ENCODE measurements around the gene DKKL1. TPM values are rescaled to one million over a fixed set of nuclear protein-coding genes. Genes with fewer than 3 reads are reported as not detected.

Gene DKKL1
- polyA plus RNA-seq, 1 donor (not counting 4 experiments of a cell fraction or from before 2014, with no cell fraction given): not detected

DNA sequence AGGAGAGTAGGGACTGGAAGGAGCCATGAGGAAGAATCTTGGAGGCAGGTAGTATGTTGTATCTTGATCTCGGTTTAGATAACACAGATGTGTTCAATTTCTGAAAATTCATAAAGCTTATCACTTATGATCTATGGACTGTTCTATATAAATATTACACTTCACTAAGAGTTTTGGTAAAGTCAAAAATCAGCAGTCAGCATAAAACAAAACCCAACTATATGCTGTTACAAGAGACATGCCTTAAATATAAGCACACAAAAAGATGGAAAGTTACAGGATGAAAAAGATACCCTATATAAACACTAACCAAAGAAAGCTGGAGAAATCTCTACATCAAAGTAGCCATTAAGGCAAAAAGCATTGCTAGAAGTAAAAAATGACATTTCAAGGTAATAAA lies 19.9 kb downstream of the DKKL1 start:
- Histone ChIP-seq H4K20me1 (ENCODE audit: control insufficient read depth, extremely low read depth, insufficient read depth, low read length) (no peaks in the 10 kb centered on the region), H3K9me1 (ENCODE audit: control insufficient read depth, extremely low read depth, insufficient read depth, low read length) (no peaks in the 10 kb centered on the region), H2AFZ (ENCODE audit: control insufficient read depth, low read length) (no peak overlapping the region), H3K9ac (ENCODE audit: control insufficient read depth, extremely low read depth, insufficient read depth, low read length) (no peak overlapping the region), H3K79me2 (ENCODE audit: control insufficient read depth, insufficient read depth, low read length) (no peaks in the 10 kb centered on the region), H3K9me3 (ENCODE audit: control insufficient read depth, low read depth, low read length) (no peaks in the 10 kb centered on the region), H3K36me3 (ENCODE audit: control insufficient read depth in 2 of 2, extremely low read depth in 1 of 2, insufficient read depth in 2 of 2, low read length in 2 of 2) (no peaks in the 10 kb centered on the region), H3K4me2 (ENCODE audit: control insufficient read depth, extremely low read depth, insufficient read depth, low read depth, low read length) (no peak overlapping the region), H3K27me3 (ENCODE audit: control insufficient read depth, extremely low read depth, insufficient read depth, low read length) (no peaks in the 10 kb centered on the region), H3K27ac (ENCODE audit: control insufficient read depth, insufficient read depth, low read length) (no peak overlapping the region), H3K4me3 (ENCODE audit: control insufficient read depth in 2 of 3, extremely low read depth in 1 of 3, insufficient read depth in 2 of 3, low read depth in 1 of 3, low read length in 3 of 3) (no peak overlapping the region), H3K4me1 (ENCODE audit: control insufficient read depth, extremely low read depth, insufficient read depth, low read length) (no peaks in the 10 kb centered on the region)
- DNase-seq (ENCODE audit: low read depth, low spot score) (no peak), FAIRE-seq (no peak)
- dilution Hi-C loops (cut with MboI; ENCODE audit: extremely low pct_ligation_motif_present, low sequenced_read_pairs): no loop called here
- TF ChIP-seq, protein P1, sequence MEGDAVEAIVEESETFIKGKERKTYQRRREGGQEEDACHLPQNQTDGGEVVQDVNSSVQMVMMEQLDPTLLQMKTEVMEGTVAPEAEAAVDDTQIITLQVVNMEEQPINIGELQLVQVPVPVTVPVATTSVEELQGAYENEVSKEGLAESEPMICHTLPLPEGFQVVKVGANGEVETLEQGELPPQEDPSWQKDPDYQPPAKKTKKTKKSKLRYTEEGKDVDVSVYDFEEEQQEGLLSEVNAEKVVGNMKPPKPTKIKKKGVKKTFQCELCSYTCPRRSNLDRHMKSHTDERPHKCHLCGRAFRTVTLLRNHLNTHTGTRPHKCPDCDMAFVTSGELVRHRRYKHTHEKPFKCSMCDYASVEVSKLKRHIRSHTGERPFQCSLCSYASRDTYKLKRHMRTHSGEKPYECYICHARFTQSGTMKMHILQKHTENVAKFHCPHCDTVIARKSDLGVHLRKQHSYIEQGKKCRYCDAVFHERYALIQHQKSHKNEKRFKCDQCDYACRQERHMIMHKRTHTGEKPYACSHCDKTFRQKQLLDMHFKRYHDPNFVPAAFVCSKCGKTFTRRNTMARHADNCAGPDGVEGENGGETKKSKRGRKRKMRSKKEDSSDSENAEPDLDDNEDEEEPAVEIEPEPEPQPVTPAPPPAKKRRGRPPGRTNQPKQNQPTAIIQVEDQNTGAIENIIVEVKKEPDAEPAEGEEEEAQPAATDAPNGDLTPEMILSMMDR (optimal IDR thresholded peaks at IDR 0.05 in 1 of 3, IDR thresholded peaks at IDR 0.05 in 1 of 3, conservative IDR thresholded peaks at IDR 0.05 in 1 of 3; ENCODE audit: extremely low read depth in 1 of 3, insufficient read depth in 2 of 3, low read length in 3 of 3): no peak
- no peak for TF ChIP-seq EZH2 (IDR thresholded peaks at IDR 0.05; ENCODE audit: low read length)

DNA sequence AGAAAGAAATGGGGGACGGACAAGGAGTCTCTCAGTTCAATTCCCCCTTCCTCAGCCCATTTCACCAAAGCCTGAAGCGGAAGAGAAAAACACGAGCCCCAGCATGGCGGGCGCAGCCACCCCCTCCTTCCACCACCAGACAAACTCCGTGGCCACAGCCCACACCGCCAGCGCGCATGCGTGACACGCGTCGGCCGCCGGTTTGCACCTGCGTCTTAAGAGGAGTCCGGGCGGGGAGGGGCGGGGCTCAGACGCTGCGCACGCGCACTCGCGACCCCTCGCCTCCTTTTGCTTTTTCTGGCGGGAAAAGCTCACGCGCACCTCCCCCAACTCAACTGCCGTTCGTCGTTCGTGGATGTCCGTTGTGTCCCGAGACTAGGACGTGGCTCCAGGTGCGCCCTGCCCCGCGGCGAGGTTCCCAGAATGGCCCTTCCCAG lies 24.3 kb downstream of the DKKL1 start, which contains the start of gene KASH5:
Gene KASH5, plus strand, starts transcription at position 314 of the 437 bp plus-strand sequence. CDS start 2,635 bp downstream, outside the sequence.
- Histone ChIP-seq H3K9ac (ENCODE audit: control insufficient read depth, extremely low read depth, insufficient read depth, low read length) (no peak within 1 kb of the TSS), H3K27ac (ENCODE audit: control insufficient read depth, insufficient read depth, low read length) (no peak within 1 kb of the TSS), H3K9me1 (ENCODE audit: control insufficient read depth, extremely low read depth, insufficient read depth, low read length) (no peaks in the 10 kb centered on the region), H3K9me3 (ENCODE audit: control insufficient read depth, low read depth, low read length) (no peaks in the 10 kb centered on the region), H2AFZ (ENCODE audit: control insufficient read depth, low read length) (no peak within 1 kb of the TSS), H3K79me2 (ENCODE audit: control insufficient read depth, insufficient read depth, low read length) (no peaks in the 10 kb centered on the region), H3K4me3 (ENCODE audit: control insufficient read depth in 2 of 3, extremely low read depth in 1 of 3, insufficient read depth in 2 of 3, low read depth in 1 of 3, low read length in 3 of 3) (no peak within 1 kb of the TSS), H3K4me1 (ENCODE audit: control insufficient read depth, extremely low read depth, insufficient read depth, low read length) (no peaks in the 10 kb centered on the region), H3K27me3 (ENCODE audit: control insufficient read depth, extremely low read depth, insufficient read depth, low read length) (peaks cover 11% of the 10 kb centered on the region), H4K20me1 (ENCODE audit: control insufficient read depth, extremely low read depth, insufficient read depth, low read length) (no peaks in the 10 kb centered on the region), H3K4me2 (ENCODE audit: control insufficient read depth, extremely low read depth, insufficient read depth, low read depth, low read length) (no peak within 1 kb of the TSS), H3K36me3 (ENCODE audit: control insufficient read depth in 2 of 2, extremely low read depth in 1 of 2, insufficient read depth in 2 of 2, low read length in 2 of 2) (no peaks in the 10 kb centered on the region)
- dilution Hi-C loops (cut with MboI; ENCODE audit: extremely low pct_ligation_motif_present, low sequenced_read_pairs): no loop called here
- FAIRE-seq (no peak), DNase-seq (ENCODE audit: low read depth, low spot score) (no peak)
- TF ChIP-seq EZH2 (IDR thresholded peaks at IDR 0.05; ENCODE audit: low read length): no peak
- TF ChIP-seq, protein P1 (optimal IDR thresholded peaks at IDR 0.05 in 1 of 3, IDR thresholded peaks at IDR 0.05 in 1 of 3, conservative IDR thresholded peaks at IDR 0.05 in 1 of 3; ENCODE audit: extremely low read depth in 1 of 3, insufficient read depth in 2 of 3, low read length in 3 of 3): no peak

All from keratinocyte (primary cell).